ENCODE data around the gene LRRC56. TPM values are rescaled to one million over a fixed set of nuclear protein-coding genes. Genes with fewer than 3 reads are reported as not detected.
A peak's percentile ranks its signal among the peaks of the same experiment; 100 is the strongest.

LRRC56 gene
- total and polyA plus RNA-seq, 2 of the 13 experiments (the other 11 are each of a cell fraction or from before 2014, with no cell fraction given) = 0.11 to 0.29 TPM

- no peak for TF ChIP-seq ZNF512B (CRISPR knock-in tag; IDR thresholded peaks at IDR 0.05; ENCODE audit: borderline replicate concordance)
- 0 out of 2 replicates have a peak, but pooled peaks have one; percentile 53 for TF ChIP-seq FOXA3 (CRISPR knock-in tag; IDR thresholded peaks at IDR 0.05)
- no peak for TF ChIP-seq TSC22D2 (CRISPR knock-in tag; IDR thresholded peaks at IDR 0.05; ENCODE audit: borderline replicate concordance)
- TF ChIP-seq ZNF773 (CRISPR knock-in tag; IDR thresholded peaks at IDR 0.05; ENCODE audit: borderline replicate concordance) = no peak
- TF ChIP-seq ERF (CRISPR knock-in tag; IDR thresholded peaks at IDR 0.05) = peak; percentile 71; the same call in 1 of the 2 replicates
- TF ChIP-seq PTBP1 (IDR thresholded peaks at IDR 0.05; ENCODE audit: low read depth, low read length, poor library complexity, severe bottlenecking) = no peak
- TF ChIP-seq HNF1B (CRISPR knock-in tag; IDR thresholded peaks at IDR 0.05) = peak; percentile 97
- TF ChIP-seq TOPORS (CRISPR knock-in tag; IDR thresholded peaks at IDR 0.05) = no peak
- no peak for TF ChIP-seq SMARCE1 (IDR thresholded peaks at IDR 0.05; ENCODE audit: borderline replicate concordance)
- TF ChIP-seq XRCC5 (optimal IDR thresholded peaks at IDR 0.05; ENCODE audit: low read length) = no peak
- no peak for TF ChIP-seq DPF2 (CRISPR knock-in tag; IDR thresholded peaks at IDR 0.05; ENCODE audit: borderline replicate concordance, low read depth)
- no peak for TF ChIP-seq ELF4 (CRISPR knock-in tag; IDR thresholded peaks at IDR 0.05; ENCODE audit: borderline replicate concordance)
- no peak for TF ChIP-seq AHDC1 (CRISPR knock-in tag; IDR thresholded peaks at IDR 0.05; ENCODE audit: borderline replicate concordance)
- no peak for TF ChIP-seq DR1 (CRISPR knock-in tag; IDR thresholded peaks at IDR 0.05)
- TF ChIP-seq HDAC6 (IDR thresholded peaks at IDR 0.05; ENCODE audit: low read depth, low read length) = no peak
- no peak for TF ChIP-seq E2F5 (CRISPR knock-in tag; conservative IDR thresholded peaks at IDR 0.05)
- TF ChIP-seq RXRA (CRISPR knock-in tag; IDR thresholded peaks at IDR 0.05) = peak; percentile 63
- TF ChIP-seq HOXA7 (CRISPR knock-in tag; IDR thresholded peaks at IDR 0.05) = no peak
Observed at GRCh38 chr11:561148-562003, 24.0 kb downstream of the LRRC56 start (continued).
